Right cardiac atrium (tissue), 5 donors: ENCODE measurements around the gene AP3B2. TPM values are rescaled to one million over a fixed set of nuclear protein-coding genes. Genes with fewer than 3 reads are reported as not detected.
"Not testable (repeated sequence)": the region's sequence is repeated elsewhere in the genome, so short reads cannot be mapped to it uniquely, and the experiment has no call there.

Experiments
- ATAC-seq, 2 donors: fragments of 200-7000 bp; cut with Tn5 transposase; one replicate each; pipeline versions ENCODE4 v1.8.0 to v1.9.1; 2020; ENCODE audit warnings: moderate library complexity in 2 of 2, mild to moderate bottlenecking in 1 of 2
- DNase-seq, 3 donors: peaks; one replicate each; pipeline ENCODE4 v3.0.0-alpha.2; 2020
- H3K27ac ChIP-seq: one replicate; pipeline ENCODE4 v1.5.1; 2013; ENCODE audit warnings: mild to moderate bottlenecking, low read length, control low read depth, moderate library complexity
- H3K27me3 ChIP-seq: one replicate; pipeline ENCODE4 v1.6.1; 2013; ENCODE audit not compliant: control insufficient read depth, insufficient read depth
- H3K4me1 ChIP-seq: one replicate; pipeline ENCODE4 v1.6.1; 2013; ENCODE audit warnings: low read length; ENCODE audit not compliant: control insufficient read depth, insufficient read depth
- H3K4me3 ChIP-seq: one replicate; pipeline ENCODE4 v1.5.1; 2013; ENCODE audit warnings: low read length, control low read depth
- H3K9me3 ChIP-seq: one replicate; pipeline ENCODE4 v1.6.1; 2013; ENCODE audit warnings: low read length; ENCODE audit not compliant: control insufficient read depth
- WGBS: extraction: QIAGEN DNeasy Blood & Tissue Kit; methylation state at CpG from one replicate; pipeline ENCODE4 v1.1.7; 2013; 5-methylcytosine and 5-hydroxymethylcytosine counted together
- intact Hi-C, 4 donors: fragments of 100-400 bp; cut with DNase I; formaldehyde crosslinking; loops; one replicate each; pipeline versions ENCODE4 v1.11.0 to v1.14.0; 2022 to 2023
- polyA plus RNA-seq: library from polyadenylated mRNA; stranded (reverse); fragments of 200-250 nt; gene quantifications from one replicate; pipeline ENCODE4 v1.2.3, GENCODE V29; 2013
- total RNA-seq, 4 donors: library from RNA; stranded (reverse); fragmentation: NEBNext Ultra II Directional; extraction: Animal tissue kit (Norgen Biotek cat#: 25700); gene quantifications; one replicate each; pipeline ENCODE4 v1.2.1, GENCODE V29; 2021
- donor health status: healthy with polysubstance abuse.
- donor health status: DM: no; HTN: yes; CAD: no.
- donor health status: DM: no; HTN: no; CAD: no.
- donor health status: DM: no; HTN: yes; CAD: no; lungs with severe emphysema.
- donor health status: DM: yes; HTN: yes; CAD: no.

The AP3B2 gene
- total and polyA plus RNA-seq, 5 donors, result 0.20 to 2.0 (median 0.42) TPM

DNA sequence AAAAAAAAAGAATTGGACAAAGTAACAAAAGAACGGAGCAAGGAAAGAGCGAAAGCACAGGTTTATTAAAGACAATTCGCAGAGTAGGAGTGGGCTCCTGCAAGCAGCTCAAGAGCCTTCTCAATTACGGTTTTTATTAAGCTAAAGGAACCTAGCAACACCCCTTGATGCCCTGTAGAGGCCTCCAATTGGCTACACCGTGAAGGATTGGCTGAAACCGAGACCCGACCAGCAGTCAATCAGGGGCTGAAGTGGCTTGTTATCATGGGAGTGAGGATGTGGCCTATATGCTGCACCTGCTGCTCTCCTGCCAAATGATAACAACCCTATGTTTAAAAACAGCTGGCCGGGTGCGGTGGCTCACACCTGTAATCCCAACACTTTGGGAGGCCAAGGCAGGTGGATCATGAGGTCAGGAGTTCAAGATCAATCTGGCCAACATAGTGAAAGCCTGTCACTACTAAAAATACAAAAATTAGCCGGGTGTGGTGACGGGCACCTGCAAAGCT lies 20.4 kb upstream of the AP3B2 start:
- Histone ChIP-seq H3K27ac (no peak overlapping the region), H3K9me3 (no peaks in the 10 kb centered on the region), H3K27me3 (no peaks in the 10 kb centered on the region), H3K4me3 (no peak overlapping the region), H3K4me1 (no peaks in the 10 kb centered on the region)
- WGBS, result 91% methylated on average over 11 of the region's 11 CpGs
- intact Hi-C loops, result no loop called here
- no peak for ATAC-seq
- DNase-seq, result no peak

DNA sequence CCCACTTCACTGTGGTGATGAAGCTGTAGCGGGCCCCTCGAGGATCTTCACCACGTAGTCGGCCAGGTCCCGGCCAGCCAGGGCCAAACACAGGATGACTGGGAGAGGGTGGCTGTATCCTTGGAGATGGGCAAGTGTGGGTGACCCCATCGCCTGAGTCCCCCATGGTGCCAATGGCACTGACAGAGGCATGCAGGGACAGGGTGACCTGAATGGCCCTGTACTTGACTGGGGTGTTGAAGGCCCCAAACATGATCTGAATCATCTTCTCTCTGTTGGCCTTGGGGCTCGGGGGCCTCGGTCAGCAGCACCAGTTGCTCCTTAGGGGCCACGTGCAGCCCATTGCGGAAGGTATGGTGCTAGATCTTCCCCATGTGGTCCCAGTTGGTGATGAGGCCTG lies 17.1 kb upstream of the AP3B2 start:
- Histone ChIP-seq H3K27ac (no peak overlapping the region), H3K9me3 (no peaks in the 10 kb centered on the region), H3K4me3 (no peak overlapping the region), H3K27me3 (no peaks in the 10 kb centered on the region), H3K4me1 (no peaks in the 10 kb centered on the region)
- intact Hi-C loops, result no loop called here
- DNase-seq (no peak), ATAC-seq (no peak)
- 94% methylated on average over 10 of the region's 10 CpGs for WGBS

DNA sequence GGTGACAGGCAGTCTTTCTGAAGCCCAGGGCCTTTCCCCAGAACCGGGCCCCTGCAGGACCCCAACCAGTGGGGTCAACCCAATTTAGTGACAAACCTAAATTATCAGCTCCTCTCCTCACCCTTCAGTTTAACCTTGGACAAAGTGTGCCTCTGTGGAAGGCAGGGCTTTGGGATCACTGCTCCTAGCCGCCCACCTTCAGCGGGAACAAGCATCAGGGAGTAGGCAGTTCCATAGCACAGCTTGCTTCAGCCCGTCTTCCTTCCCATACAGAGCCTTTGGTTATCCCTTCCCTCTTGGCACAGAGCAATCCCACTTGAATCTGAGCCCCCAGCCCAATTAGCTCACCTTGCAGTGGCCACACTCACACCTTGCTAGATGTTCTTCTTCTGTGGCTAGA lies 5.3 kb upstream of the AP3B2 start:
- Histone ChIP-seq H3K27me3 (no peaks in the 10 kb centered on the region), H3K27ac (no peak overlapping the region), H3K4me1 (peaks cover under 1% of the 10 kb centered on the region), H3K9me3 (no peaks in the 10 kb centered on the region), H3K4me3 (no peak overlapping the region)
- no peak for DNase-seq
- intact Hi-C loops, result loop anchor here in 1 of 4 donors (10.0 kb wide), 1 partner anchor 170 kb away; the partner anchor contains the start of gene RPS17
- no peak for ATAC-seq
- WGBS, result 84% methylated on average over 4 of the region's 4 CpGs

DNA sequence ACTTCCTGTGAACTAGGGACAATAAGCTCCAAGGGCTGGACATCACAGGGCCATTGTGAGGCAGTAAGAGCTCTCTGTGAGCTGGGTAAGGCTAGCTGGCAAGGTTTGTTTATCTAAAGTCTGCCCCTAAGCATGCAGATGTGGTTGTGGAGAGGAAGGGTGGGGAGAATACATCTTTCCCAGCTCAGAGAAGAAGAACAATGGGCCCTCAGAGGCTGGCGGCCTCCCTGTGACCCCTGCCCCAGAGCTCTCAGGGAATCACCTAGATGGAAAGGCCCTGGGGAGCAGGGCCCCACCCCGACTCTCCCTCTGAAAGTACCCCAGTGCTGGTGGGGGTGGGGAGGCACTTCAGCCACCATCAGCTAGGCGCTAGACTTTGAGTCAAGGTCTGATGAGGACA lies 4.3 kb upstream of the AP3B2 start:
- ATAC-seq, result no peak
- 69% methylated on average over 3 of the region's 3 CpGs for WGBS
- Histone ChIP-seq H3K27ac (no peak overlapping the region), H3K4me1 (peaks cover 4% of the 10 kb centered on the region), H3K27me3 (no peaks in the 10 kb centered on the region), H3K9me3 (no peaks in the 10 kb centered on the region), H3K4me3 (no peak overlapping the region)
- intact Hi-C loops, result loop anchor here in 1 of 4 donors (10.0 kb wide), 1 partner anchor 169 kb away; the partner anchor contains the start of gene RPS17
- no peak for DNase-seq

DNA sequence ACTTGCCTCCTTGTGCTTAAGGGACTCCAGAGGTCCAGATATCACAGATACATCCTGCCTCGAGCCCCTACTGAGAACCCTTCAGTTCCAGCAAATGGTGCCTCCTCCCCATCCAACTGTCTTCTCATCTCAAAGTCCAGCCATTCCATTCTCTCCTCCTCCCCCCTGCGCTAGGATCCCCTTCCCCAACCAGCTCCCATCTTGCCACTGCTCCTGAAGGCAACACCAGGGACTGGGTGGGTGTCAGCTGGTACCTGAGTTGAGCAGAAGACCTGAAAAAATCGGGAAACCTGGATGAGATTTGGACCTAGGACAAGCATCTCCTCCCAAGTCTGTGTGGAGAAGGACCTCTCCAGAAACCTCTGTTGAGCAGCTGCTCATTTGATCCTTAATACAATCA lies 2.4 kb upstream of the AP3B2 start:
- intact Hi-C loops, result loop anchor here in 1 of 4 donors (10.0 kb wide), 1 partner anchor 167 kb away; the partner anchor contains the start of gene RPS17
- Histone ChIP-seq H3K4me1 (peaks cover 4% of the 10 kb centered on the region), H3K27me3 (no peaks in the 10 kb centered on the region), H3K9me3 (no peaks in the 10 kb centered on the region), H3K4me3 (no peak overlapping the region), H3K27ac (no peak overlapping the region)
- no peak for DNase-seq
- ATAC-seq, result no peak
- 72% methylated on average over 3 of the region's 3 CpGs for WGBS

DNA sequence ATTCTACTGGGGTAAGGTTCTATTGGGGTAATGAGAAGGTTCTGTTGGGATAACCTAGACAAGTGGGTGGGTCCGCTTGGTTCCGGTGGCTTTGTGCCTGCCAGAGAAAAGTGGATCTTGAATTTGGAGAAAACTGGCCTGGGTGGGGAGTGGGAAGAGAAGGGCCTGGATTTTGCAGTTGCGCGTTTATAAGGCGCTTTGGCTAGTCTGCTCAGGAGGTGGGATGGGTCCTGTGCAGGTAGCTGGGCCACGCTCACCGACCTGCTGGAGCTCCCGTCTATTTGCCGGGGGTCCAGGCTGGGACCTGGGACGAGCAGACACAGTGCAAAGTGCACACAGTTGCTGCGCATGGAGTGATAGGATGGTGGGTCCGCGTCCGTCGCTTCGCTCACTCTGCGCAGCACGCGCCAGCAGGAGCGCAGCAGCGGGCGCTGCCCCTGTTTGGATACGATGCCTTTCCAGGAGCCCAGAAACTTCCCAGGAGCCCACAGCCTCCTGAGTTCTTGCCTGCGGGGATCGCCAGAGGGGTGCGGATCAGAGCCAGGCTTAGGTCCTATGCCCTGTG lies 1.3 kb upstream of the AP3B2 start:
- H3K27ac ChIP-seq, result no peak overlapping the region
- intact Hi-C loops, result loop anchor here in 1 of 4 donors (10.0 kb wide), 1 partner anchor 166 kb away; the partner anchor contains the start of gene RPS17
- H3K4me3 ChIP-seq, result no peak overlapping the region
- no peak for ATAC-seq
- H3K27me3 ChIP-seq, result no peaks in the 10 kb centered on the region
- peaks cover 4% of the 10 kb centered on the region for H3K4me1 ChIP-seq
- no peak for DNase-seq
- 95% methylated on average over 26 of the region's 26 CpGs for WGBS
- H3K9me3 ChIP-seq, result no peaks in the 10 kb centered on the region

DNA sequence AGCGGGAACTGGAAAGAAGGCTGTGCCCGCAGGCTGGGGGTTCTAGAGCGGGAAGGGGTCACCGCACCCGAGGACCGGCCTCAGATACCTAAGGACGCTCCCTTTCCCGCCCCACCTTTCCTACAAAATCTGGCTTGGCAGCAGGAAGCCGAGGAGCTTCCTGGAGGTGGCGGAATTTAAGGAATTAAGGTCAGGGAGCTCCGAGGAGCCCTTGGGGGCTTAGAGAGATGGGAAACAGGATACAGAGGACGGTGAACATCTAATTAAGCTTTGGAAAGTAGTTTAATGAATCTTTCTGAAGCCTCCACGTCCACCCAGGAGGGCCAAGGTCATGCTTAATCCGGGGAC lies 507 bp upstream of the AP3B2 start:
- no peak overlapping the region for H3K27ac ChIP-seq
- DNase-seq (no peak), ATAC-seq (no peak)
- peaks cover 4% of the 10 kb centered on the region for H3K4me1 ChIP-seq
- H3K4me3 ChIP-seq, result peak overlapping the region; percentile 62
- no peaks in the 10 kb centered on the region for H3K9me3 ChIP-seq
- 13% methylated on average over 14 of the region's 14 CpGs for WGBS
- intact Hi-C loops, result loop anchor here in 1 of 4 donors (10.0 kb wide), 1 partner anchor 165 kb away; the partner anchor contains the start of gene RPS17
- no peaks in the 10 kb centered on the region for H3K27me3 ChIP-seq

DNA sequence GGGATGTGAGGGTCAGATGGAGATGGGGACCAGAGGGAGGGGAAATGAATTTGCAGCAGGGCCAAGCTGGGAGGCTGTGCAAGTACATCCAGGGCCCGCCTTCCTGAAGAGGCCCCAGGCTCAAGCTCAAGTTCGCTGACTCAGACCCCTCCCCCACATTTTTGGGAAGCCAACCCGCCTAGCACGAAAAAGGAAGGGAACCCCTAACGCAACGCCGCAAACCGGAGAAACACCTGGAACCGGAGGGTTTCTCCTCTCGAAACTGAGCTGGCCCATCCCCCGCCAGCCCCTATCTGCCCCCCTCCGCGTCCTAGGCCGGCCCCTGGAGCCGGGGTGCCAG lies 624 bp downstream of the AP3B2 start:
- Histone ChIP-seq H3K27ac (no peak overlapping the region), H3K4me1 (peaks cover 4% of the 10 kb centered on the region), H3K4me3 (peak overlapping the region; percentile 62), H3K9me3 (no peaks in the 10 kb centered on the region), H3K27me3 (no peaks in the 10 kb centered on the region)
- ATAC-seq, result no peak
- intact Hi-C loops, result no loop called here
- 1% methylated on average over 15 of the region's 15 CpGs for WGBS
- DNase-seq, result no peak

DNA sequence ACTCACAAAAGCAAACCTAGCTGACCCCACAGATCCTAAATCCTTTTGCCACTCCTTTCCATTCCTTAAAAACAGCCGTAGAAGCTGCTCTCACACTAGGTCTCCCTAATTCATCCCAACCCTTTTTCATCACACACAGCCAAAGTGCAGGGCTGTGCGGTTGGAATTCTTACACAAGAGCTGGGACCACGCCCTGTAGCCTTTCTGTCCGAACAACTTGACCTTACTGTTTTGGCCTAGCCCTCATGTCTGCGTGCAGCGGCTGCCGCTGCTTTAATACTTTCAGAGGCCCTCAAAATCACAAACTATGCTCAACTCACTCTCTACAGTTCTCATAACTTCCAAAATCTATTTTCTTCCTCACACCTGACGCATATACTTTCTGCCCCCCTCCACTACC lies 3.8 kb downstream of the AP3B2 start:
- H3K9me3 ChIP-seq, H3K27ac ChIP-seq, H3K4me1 ChIP-seq, H3K27me3 ChIP-seq, H3K4me3 ChIP-seq, intact Hi-C loops, DNase-seq, ATAC-seq: not testable (repeated sequence)
- WGBS, result 83% methylated on average over 8 of the region's 8 CpGs

DNA sequence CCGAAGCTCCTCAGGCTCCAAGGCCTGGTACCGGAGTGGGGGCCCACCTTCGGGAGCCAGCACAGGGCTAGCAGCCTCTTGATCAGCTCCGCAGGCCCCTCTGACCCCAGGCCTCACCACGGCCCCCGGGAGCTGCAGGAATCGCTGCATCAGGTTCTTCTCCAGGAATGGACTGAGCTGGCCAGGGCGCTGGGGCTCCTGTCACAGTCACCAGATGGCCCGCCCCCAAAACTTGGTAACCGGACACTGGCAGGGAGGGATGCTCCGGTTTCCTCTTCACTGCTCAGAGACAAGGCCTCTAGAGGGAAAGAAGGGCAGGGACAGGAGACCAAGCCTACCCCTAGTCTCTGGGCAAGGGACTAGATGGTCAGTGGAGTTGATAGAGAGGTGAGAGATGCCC lies 9.9 kb downstream of the AP3B2 start:
- H3K27ac ChIP-seq, result no peak overlapping the region
- intact Hi-C loops, result loop anchor here in 1 of 4 donors (10.0 kb wide), 1 partner anchor 55 kb away; no protein-coding TSS in a partner anchor
- no peaks in the 10 kb centered on the region for H3K27me3 ChIP-seq
- H3K4me3 ChIP-seq, result no peak overlapping the region
- DNase-seq, result peak in 1 of 3 donors; percentile 47
- no peaks in the 10 kb centered on the region for H3K4me1 ChIP-seq
- ATAC-seq, result no peak
- no peaks in the 10 kb centered on the region for H3K9me3 ChIP-seq
- 38% methylated on average over 11 of the region's 11 CpGs for WGBS

DNA sequence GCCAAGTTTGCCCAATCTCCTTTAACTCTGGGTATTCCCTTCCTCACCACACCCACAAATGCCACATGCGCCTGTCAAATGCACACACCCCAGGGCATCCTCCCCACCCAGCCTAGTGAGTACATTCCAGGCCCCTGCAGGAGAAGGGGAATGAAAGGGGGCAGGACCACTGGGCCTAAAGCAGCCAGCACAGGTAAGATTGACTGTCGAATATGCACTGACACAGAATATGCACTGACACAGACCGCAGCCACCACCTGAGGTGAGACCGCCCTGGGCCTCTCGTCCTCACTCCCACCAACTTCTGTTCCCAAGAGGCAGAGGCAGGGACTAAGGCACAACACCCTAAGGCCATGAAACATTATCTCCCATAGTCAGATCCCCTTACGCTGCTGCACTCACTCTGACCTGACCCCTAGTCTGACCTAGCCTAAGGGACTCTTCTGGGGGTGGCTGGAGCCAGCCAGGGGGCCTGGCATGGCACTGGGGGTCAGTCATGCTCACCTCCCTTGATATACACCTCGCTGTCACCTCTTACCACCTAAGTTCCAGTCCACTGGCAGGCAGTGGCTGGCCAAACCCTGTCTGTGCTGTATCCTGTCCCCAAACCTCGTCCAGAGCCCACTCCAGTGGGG lies 10.8 kb downstream of the AP3B2 start:
- DNase-seq, result no peak
- intact Hi-C loops, result loop anchor here in 1 of 4 donors (10.0 kb wide), 1 partner anchor 56 kb away; no protein-coding TSS in a partner anchor
- no peak overlapping the region for H3K4me3 ChIP-seq
- ATAC-seq, result no peak
- no peaks in the 10 kb centered on the region for H3K4me1 ChIP-seq
- no peak overlapping the region for H3K27ac ChIP-seq
- H3K9me3 ChIP-seq, result no peaks in the 10 kb centered on the region
- WGBS, result 73% methylated on average over 8 of the region's 8 CpGs
- no peaks in the 10 kb centered on the region for H3K27me3 ChIP-seq
